ENCODE results near the gene CTNND2.
A peak's percentile ranks its signal among the peaks of the same experiment; 100 is the strongest.

The CTNND2 gene

GRCh38 chr5:11248966-11249365 is 655.3 kb downstream of the CTNND2 start:
- no peak for DNase-seq (ENCODE audit: low spot score)

GRCh38 chr5:11247224-11247623 is 657.0 kb downstream of the CTNND2 start:
- no peak for DNase-seq (ENCODE audit: low spot score)

- no peak for DNase-seq (ENCODE audit: low spot score)
Measured at GRCh38 chr5:11240293-11241190, 663.7 kb downstream of the CTNND2 start.

- DNase-seq (ENCODE audit: low spot score), result no peak
Measured at GRCh38 chr5:11239261-11240015, 664.8 kb downstream of the CTNND2 start.

GRCh38 chr5:11234501-11234911 is 669.7 kb downstream of the CTNND2 start:
- DNase-seq (ENCODE audit: low spot score), result no peak

- no peak for DNase-seq (ENCODE audit: low spot score)
Measured at GRCh38 chr5:11230890-11231289, 673.4 kb downstream of the CTNND2 start.

- DNase-seq (ENCODE audit: low spot score), result no peak
Measured at GRCh38 chr5:11227064-11227463, 677.2 kb downstream of the CTNND2 start.

- no peak for DNase-seq (ENCODE audit: low spot score)
Measured at GRCh38 chr5:11224436-11225187, 679.6 kb downstream of the CTNND2 start.

- DNase-seq (ENCODE audit: low spot score), result no peak
Measured at GRCh38 chr5:11222169-11222568, 682.1 kb downstream of the CTNND2 start.

- no peak for DNase-seq (ENCODE audit: low spot score)
Measured at GRCh38 chr5:11214864-11215644, 689.2 kb downstream of the CTNND2 start.

GRCh38 chr5:11212706-11213105 is 691.5 kb downstream of the CTNND2 start:
- DNase-seq (ENCODE audit: low spot score), result no peak

- no peak for DNase-seq (ENCODE audit: low spot score)
Measured at GRCh38 chr5:11197726-11198125, 706.5 kb downstream of the CTNND2 start.

GRCh38 chr5:11191673-11192072 is 712.6 kb downstream of the CTNND2 start:
- no peak for DNase-seq (ENCODE audit: low spot score)

- peak; percentile 49 for DNase-seq (ENCODE audit: low spot score)
Measured at GRCh38 chr5:11182441-11183080, 721.7 kb downstream of the CTNND2 start.

- DNase-seq (ENCODE audit: low spot score), result no peak
Measured at GRCh38 chr5:11181940-11182339, 722.3 kb downstream of the CTNND2 start.

GRCh38 chr5:11180890-11181289 is 723.4 kb downstream of the CTNND2 start:
- DNase-seq (ENCODE audit: low spot score), result no peak

- DNase-seq (ENCODE audit: low spot score), result no peak
Measured at GRCh38 chr5:11177999-11178711, 726.1 kb downstream of the CTNND2 start.

- no peak for DNase-seq (ENCODE audit: low spot score)
Measured at GRCh38 chr5:11174591-11174990, 729.7 kb downstream of the CTNND2 start.

- DNase-seq (ENCODE audit: low spot score), result no peak
Measured at GRCh38 chr5:11172484-11172883, 731.8 kb downstream of the CTNND2 start.

- DNase-seq (ENCODE audit: low spot score), result no peak
Measured at GRCh38 chr5:11171236-11171635, 733.0 kb downstream of the CTNND2 start.

Data from SW480 (cell line).